ENCODE data around the gene RIMKLA. TPM values are rescaled to one million over a fixed set of nuclear protein-coding genes. Genes with fewer than 3 reads are reported as not detected.

RIMKLA gene
- total RNA-seq, 1 donor = 0.09 TPM

GRCh38 chr1:42423681-42424080 is 43.1 kb downstream of the RIMKLA start:
- TF ChIP-seq CTCF (IDR thresholded peaks at IDR 0.05; ENCODE audit: insufficient read depth, low read length) = no peak
- no peak for DNase-seq (ENCODE audit: low read depth)
- H3K4me3 ChIP-seq (ENCODE audit: low read depth, low read length) = no peak overlapping the region

GRCh38 chr1:42424201-42424600 is 43.6 kb downstream of the RIMKLA start:
- no peak overlapping the region for H3K4me3 ChIP-seq (ENCODE audit: low read depth, low read length)
- DNase-seq (ENCODE audit: low read depth) = peak; percentile 18
- no peak for TF ChIP-seq CTCF (IDR thresholded peaks at IDR 0.05; ENCODE audit: insufficient read depth, low read length)

GRCh38 chr1:42427240-42427639 is 46.6 kb downstream of the RIMKLA start:
- no peak for TF ChIP-seq CTCF (IDR thresholded peaks at IDR 0.05; ENCODE audit: insufficient read depth, low read length)
- DNase-seq (ENCODE audit: low read depth) = no peak
- no peak overlapping the region for H3K4me3 ChIP-seq (ENCODE audit: low read depth, low read length)

GRCh38 chr1:42429603-42430002 is 49.0 kb downstream of the RIMKLA start:
- DNase-seq (ENCODE audit: low read depth) = no peak
- TF ChIP-seq CTCF (IDR thresholded peaks at IDR 0.05; ENCODE audit: insufficient read depth, low read length) = no peak
- no peak overlapping the region for H3K4me3 ChIP-seq (ENCODE audit: low read depth, low read length)

DNA sequence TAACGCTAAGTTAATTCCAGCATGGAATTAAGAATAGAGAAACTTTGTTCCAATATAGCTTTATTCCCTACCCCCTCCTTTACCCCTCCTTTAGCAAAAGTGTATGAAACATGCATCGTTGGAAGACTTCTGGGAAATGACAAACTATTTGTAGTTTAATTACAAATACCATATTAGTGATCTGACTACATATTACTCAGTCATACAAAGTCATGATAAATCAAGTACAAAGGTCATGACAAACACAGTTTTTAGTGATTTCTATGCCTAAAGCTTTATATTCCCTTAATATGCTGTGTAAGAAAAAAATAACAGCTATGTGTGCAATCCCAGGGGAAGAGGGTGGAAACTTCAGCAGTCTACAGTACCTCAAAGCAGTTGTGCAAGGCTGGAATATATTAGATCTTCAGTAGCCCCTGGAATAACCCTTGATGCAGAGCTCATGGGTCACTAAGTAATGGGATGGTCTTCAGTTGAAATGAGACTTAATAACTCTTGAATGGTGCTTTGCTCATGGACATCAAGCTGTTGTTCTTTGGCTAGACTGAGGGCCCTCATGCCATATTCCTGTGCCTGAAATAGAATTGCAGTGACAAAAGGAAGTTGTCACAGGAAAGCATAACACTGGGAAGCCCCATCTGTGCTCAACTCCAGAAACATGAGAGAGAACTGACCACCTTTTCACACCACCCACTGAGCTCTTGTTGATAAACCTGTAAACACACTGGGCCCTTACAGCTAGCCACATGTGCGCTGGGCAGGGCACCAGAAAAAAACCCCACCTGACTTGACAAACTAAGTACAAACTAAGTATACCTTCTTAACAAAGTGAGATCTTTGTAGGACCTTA is 49.9 kb downstream of the RIMKLA start:
- TF ChIP-seq CTCF (IDR thresholded peaks at IDR 0.05; ENCODE audit: insufficient read depth, low read length) = no peak
- peak; percentile 20 for DNase-seq (ENCODE audit: low read depth)
- no peak overlapping the region for H3K4me3 ChIP-seq (ENCODE audit: low read depth, low read length)

DNA sequence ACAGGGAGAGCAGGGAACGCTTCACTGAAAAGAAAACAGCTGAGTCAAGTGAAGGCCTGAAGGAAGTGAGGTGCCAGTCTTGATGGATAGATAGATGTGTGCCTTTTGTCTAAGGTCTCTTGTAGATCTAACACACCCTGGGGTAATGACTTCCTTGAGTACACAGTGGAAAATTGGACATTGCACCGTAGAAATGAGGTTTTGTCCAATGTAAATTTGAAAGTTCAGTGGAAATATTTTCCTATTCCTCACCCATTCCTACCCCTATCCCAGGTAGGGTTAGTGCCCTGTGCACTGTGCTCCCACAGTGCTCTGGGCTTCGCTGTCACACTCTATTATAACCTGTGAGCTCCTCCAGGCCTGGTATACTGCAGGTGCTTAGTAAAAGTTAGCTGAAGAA is 50.9 kb downstream of the RIMKLA start:
- H3K4me3 ChIP-seq (ENCODE audit: low read depth, low read length) = no peak overlapping the region
- DNase-seq (ENCODE audit: low read depth) = no peak
- no peak for TF ChIP-seq CTCF (IDR thresholded peaks at IDR 0.05; ENCODE audit: insufficient read depth, low read length)
